NCI-H1436 treated with DMSO at 0.1 percent for 48 hours (cell line): ENCODE results near the gene PLCH2.

Source experiments
- DNase-seq: peaks from one replicate; lab custom pipeline; 2025; lab: John Stamatoyannopoulos, UW

The PLCH2 gene, protein sequence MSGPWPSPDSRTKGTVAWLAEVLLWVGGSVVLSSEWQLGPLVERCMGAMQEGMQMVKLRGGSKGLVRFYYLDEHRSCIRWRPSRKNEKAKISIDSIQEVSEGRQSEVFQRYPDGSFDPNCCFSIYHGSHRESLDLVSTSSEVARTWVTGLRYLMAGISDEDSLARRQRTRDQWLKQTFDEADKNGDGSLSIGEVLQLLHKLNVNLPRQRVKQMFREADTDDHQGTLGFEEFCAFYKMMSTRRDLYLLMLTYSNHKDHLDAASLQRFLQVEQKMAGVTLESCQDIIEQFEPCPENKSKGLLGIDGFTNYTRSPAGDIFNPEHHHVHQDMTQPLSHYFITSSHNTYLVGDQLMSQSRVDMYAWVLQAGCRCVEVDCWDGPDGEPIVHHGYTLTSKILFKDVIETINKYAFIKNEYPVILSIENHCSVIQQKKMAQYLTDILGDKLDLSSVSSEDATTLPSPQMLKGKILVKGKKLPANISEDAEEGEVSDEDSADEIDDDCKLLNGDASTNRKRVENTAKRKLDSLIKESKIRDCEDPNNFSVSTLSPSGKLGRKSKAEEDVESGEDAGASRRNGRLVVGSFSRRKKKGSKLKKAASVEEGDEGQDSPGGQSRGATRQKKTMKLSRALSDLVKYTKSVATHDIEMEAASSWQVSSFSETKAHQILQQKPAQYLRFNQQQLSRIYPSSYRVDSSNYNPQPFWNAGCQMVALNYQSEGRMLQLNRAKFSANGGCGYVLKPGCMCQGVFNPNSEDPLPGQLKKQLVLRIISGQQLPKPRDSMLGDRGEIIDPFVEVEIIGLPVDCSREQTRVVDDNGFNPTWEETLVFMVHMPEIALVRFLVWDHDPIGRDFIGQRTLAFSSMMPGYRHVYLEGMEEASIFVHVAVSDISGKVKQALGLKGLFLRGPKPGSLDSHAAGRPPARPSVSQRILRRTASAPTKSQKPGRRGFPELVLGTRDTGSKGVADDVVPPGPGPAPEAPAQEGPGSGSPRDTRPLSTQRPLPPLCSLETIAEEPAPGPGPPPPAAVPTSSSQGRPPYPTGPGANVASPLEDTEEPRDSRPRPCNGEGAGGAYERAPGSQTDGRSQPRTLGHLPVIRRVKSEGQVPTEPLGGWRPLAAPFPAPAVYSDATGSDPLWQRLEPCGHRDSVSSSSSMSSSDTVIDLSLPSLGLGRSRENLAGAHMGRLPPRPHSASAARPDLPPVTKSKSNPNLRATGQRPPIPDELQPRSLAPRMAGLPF (N-terminal part only)

DNA sequence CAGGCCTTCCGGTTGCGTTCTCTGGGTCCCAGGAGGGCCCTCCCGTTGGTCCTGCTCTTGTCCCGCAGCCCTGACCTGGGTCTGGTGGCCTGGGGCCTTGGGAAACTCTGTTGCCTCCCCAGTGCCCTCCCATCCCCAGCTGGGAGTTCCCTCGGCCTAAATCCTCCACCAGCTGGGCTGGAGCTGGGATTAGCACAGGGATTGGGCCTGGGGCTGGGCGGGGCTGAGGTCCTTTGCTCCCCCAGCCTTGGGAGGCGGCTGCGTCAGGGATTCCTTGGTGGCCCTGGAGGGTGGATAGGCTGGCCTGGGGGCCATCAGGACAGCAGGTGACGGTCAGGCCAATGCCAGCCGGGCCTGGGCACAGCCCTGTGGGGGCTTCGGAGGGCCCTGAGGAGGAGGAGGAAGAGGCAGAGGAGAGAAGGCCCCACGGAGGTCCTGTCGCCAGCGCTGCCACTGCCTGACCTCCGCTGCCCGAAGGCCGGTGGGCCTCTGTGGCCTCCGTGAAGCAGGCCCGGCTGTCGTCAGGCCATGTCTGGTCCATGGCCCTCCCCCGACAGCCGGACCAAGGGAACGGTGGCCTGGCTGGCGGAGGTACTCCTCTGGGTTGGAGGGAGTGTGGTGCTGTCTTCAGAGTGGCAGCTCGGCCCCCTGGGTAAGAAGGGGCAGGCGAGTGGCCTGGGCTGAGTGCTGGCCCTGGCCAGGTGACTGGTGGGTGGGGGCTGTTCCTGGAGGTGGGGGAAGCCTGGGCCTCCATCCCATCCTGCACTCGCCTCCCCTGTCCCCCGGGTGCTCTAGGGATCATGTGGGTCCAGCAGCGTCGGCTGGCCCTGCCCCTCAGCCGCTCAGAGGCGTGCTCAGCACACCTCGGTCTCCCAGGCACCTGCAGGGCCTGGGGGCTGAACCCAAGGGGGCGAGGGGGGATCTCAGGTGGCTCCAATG lies at the start of gene PLCH2:
Gene PLCH2 (plus strand): TSS at position 229 of the 939 bp plus-strand sequence. CDS start 300 bp downstream, at position 529.
- DNase-seq = no peak

DNA sequence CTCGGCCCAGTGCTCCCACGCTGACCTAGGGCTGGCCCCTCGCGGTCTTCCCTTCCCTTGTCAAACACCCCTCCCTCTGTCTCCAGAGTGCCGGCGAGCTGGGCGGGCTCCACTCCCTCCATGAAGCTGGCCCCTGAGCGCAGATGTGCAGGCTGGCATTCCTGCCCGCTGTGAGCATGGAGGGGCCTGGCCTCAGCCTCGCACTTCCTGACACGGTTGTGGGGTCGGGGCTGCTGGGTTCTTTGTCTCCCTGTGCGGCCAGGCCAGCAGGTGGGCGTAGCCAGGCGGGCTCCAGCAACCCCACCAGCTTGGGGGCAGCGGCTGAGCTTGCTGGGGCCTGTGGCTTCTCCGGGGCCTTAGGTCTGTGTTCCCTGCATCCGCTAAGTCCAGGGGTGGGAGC lies 49.5 kb upstream of the PLCH2 start:
- no peak for DNase-seq

DNA sequence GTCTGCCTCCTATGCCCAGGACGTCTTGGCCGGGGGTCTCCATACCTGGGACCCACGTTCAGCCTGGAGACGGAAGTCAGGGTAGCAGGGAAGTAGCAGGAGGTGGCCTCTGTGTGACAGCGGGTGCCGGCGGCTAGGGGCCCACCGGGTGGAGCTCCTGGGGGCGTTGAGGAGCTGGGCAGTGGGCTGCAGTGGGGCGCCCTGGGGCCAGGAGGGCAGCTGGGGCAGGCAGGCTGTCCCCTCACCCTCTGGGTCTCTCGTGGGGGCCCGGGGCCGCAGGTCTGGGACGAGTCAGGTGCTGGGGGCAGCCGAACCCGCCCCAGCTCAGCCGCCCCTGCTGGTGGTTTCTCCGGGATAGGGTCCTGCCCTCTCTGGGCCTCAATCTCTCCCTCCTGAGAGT lies 49.0 kb upstream of the PLCH2 start:
- no peak for DNase-seq

DNA sequence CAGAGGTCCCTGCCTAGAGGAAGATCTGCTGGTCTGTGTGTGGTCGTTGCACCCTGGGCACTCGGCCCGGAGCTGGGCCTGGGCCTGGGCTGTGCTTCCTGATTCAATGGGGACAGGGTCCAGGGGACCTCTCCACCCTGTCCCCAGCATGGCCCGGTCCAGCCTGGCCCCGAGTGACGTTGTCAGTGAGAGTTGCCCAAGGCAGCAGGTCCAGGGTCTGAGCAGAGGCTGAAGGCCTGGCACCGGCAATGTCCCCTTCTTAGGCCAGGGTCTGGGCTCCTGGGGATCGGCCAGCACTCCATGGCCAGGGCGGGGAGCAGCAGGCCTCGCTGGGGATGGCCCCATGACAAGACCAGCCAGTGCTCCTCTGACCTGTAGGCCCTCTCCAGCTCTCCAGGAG lies 48.1 kb upstream of the PLCH2 start:
- no peak for DNase-seq

DNA sequence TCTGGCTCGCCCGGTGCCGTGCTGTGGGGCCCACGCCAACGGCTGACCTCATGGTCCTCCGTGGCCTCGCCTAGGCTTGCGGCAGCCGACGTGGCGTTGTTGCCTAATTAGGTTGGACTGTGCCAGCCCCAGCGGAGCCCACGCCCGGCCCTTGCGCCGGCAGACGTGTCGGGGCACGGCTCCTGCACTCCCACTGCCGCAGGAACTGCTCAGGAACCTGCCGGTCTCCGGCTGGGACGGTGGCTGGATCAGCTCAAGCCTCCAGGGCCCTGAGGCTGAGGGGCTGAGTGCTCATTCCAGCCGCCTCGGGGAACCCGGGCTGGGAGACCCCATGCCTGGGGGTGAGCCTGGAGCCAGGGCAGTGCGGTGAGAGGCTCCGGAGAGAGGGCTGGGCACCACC lies 47.6 kb upstream of the PLCH2 start:
- no peak for DNase-seq

DNA sequence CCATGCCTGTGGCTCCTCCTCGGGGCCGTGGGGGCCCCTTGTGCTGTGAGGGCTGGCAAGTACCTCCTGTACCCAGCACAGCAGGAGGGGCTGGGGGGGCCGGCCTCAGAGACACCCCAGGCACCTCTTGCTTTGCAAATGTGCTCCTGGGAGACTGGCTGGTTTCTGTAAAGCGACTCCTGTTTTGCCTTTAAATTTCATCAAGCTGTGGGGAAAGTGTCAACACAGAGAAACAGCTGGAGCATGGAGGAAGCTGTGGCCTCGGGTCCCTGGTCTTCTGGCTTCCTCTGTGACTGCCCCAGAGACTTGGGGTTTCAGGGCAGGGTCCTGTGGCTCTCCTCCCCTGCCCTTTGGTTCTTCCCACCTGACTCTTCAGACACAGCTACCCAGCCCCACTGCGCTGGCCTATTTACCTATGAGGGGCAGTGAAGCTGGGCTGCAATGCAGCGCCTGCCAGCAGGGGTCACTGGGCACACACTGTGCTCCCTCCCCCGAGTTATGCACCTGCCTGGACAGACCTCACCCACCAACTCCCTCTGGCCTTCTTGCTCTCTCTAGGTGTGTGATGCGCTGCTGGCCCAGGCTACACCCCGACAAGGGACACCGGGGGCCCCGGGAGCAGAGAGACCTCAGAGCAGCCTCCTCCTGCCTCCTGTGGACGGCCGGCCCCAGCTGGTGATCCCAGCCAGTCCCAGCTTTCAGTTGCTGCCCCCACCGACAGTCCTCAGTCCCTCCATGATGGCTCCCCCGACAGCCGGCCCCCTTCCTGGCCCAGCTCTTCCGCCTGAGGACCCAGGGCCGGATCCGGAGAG lies 46.1 kb upstream of the PLCH2 start:
- DNase-seq = no peak

DNA sequence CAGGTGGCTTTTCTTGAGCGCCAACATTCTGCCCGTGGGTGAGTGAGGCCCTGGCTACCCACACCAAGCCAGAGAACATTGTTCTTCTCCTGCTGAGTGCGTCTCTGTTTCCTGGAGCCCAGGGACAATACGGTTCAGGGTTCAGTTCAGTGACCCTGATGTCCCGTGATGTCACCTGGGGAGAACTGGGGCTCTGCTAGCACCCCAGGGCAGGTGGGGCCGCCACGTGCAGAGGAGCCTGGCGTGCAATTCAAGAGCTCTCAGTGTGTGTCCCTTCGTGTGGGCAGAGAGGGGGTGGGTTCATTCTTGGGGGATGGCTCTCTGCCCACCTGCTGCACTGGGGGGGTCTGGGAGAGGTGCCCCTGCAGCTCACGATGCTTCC lies 45.5 kb upstream of the PLCH2 start:
- DNase-seq = no peak

DNA sequence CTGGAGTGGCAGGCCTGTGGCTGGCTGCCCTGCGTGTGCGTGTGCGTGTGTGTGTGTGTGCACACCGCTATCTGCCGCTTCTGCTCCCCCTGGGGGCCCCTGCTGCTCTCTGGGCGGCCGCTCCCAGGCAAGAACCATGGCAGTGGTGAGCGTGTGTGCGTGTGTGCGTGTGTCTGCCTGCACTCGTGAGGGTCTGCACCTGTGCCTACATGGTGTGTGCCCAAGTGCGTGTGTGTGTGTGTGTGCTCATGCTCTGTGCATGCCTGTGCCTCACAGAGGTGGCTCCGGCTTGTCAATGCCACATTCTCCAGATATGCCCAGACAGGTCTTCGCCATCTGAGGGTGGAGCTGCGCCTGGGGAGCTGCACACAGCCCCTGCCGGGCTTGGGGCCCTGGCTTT lies 45.0 kb upstream of the PLCH2 start:
- no peak for DNase-seq

DNA sequence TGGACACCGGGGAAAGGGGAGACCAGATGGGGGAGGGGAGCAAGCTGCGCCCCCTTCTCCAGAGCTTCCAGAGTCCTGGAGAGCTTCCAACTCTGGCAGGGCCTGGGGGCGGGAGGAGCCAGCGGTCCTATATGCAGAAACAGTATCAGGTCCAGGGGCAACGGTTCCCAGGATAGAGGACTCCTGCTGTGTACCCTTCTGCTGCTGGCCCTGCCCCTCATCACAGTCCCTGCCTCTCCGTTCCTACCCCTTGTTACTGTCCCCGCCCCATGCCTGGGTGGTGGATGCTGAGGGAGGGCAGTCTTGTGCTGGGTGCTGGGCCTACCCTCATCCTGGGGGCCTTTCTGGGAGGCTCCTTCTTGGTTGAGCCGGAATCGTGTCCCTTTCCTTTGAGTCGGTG lies 44.6 kb upstream of the PLCH2 start:
- DNase-seq = no peak

DNA sequence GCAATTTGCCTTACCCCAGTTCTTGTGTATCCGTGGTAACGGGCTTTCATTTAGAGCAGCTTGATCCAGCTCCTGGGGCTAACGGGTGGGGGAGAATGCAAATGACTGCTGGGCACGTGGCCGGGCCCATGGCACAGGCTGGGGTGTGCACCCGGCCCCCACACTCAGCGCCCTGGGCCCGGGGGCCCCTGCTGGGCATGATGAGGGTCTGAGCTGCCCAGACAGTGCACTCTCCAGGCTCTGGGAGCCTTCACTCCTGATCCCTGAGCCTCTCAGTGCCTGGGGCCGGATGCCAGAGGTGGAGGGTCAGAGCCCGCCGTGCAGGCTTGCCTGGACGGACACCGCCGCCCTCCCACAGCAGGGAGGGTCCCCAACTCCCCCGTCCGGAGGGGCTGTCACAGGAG lies 43.6 kb upstream of the PLCH2 start:
- no peak for DNase-seq

DNA sequence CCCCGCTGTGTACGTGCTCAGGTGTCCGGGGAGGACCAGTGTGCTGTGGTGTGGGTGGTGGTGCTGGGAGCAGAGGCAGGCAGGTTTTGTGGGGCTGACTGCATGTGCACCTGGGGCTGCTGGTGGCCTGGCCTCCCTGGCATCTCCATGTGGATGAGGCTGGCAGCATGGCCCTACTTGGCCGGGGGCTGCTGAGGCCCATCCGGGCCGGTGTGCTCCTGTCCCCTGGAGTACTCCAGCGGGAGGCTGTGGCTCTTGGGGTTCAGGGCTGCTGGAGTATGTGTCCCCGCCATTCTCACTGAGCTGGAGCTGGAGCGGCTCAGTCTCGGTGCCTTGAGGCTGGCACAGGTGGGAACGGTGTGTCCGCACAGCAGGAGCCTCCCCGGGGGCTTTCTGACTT lies 42.9 kb upstream of the PLCH2 start:
- DNase-seq = no peak

DNA sequence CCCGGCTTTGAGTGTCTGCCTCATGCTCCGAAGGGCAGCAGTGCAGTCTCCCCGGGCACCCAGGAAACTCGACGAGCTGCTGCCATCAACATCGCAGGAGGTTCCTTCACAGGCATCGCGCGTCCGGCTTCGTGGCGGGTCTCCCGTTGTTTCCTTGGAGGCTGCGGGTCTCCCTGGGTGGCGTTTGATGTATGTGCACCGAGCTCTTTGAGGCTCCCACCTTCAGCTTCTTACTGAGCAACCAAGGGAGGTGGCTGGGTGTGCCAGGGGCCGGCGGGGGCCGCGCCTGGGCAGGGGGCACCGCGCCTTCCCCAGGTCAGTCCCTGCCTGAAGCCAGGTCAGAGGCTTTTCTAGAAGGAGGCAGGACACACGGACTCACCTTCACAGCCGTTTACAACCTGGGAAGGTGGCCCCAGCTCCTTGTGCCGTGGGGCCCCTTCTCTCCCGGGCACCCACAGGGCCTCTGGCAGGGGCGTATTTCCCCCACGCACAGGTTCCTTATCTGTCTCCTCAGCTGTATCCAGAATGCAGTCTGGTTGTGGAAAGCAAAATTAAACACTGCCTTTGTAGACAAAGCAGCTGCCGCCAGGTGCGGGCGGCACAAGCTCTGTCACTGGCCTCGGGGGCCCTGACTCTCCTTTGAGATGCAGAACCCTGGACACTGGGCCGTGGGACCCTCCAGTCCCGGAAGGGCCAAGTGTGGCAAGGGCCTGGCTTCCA lies 42.0 kb upstream of the PLCH2 start:
- DNase-seq = no peak

DNA sequence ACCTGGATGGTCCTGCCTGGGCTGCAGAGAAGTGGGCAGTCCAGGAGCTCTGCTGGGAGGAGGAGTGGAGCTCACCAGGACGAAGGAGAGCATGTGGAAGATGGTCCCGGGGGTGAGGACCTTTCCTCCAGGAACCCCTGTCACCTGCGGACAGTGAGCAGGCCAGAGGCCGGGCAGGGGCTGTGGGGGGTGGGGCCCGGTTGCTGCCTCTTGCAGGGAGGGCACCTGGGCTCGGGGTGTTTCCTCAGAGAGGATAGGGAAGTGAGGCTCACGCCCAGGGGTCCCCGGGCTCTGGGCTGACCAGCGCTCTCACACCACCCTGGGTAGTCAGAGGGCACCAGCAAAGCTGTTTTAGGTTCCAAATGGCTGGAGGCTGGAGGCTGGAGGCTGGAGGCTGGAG lies 41.0 kb upstream of the PLCH2 start:
- DNase-seq = no peak

DNA sequence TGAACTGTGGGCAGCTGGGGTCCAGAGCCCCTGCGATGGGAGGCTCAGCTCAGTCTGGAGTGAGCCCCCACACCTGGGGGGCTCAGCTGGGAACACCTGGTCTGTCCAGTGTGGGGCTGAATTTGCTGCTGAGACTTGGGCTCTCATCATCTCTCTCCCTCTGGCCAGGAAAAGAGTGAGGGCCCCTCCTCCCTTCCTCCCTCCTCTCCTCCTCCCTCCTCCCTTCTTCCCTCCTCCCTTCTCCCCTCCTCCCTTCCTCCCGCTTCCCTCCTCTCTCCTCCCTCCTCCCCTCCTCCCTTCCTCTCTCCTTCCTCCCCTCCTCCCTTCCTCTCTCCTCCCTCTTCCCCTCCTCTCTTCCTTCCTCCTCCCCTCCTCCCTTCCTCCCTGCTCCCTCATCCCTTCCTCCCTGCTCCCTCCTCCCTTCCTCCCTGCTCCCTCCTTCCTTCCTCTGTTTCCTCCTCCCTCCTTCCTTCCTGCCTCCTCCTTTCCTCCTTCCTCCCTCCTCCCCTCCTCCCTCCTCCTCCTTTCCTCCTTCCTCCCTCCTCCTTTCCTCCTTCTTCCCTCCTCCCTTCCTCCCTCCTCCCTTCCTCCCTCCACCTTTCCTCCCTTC lies 40.2 kb upstream of the PLCH2 start:
- no peak for DNase-seq

DNA sequence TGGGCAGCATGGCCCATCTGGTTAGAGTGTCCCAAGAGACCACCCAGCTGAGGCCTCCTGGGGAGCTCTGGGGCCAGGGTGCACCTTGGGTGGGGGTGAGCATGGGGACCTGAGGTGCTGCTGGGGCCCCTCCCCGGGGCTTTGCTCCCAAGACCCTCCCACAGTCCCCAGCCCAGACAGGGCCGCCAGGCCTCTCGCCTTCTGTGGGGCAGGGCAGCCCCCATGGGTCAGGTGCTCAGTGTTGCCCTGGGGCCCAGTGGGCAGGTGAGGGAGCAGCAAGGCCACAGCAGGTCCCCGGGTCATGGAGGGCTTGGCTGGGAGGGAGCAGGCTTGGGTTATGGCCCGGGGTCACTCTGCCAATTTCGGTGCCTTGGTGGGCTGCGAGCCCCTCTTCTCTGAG lies 39.2 kb upstream of the PLCH2 start:
- no peak for DNase-seq

DNA sequence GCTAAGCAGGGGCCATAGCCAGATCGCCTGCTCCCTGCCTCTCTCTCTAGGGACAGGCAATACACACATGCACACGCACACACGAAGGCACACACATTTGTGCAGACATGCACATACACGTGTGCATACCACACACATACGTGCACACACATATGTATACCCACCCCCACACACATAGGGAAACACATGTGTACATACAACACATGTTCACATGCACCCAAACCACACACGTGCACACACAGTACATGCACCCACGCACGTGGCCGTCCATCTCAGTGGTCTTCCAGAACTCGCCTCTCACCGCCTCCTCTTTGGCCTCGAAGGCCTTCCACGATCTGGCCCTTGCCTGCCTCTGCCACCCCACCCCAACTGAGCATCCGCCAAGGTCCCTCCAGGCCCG lies 38.5 kb upstream of the PLCH2 start:
- no peak for DNase-seq

DNA sequence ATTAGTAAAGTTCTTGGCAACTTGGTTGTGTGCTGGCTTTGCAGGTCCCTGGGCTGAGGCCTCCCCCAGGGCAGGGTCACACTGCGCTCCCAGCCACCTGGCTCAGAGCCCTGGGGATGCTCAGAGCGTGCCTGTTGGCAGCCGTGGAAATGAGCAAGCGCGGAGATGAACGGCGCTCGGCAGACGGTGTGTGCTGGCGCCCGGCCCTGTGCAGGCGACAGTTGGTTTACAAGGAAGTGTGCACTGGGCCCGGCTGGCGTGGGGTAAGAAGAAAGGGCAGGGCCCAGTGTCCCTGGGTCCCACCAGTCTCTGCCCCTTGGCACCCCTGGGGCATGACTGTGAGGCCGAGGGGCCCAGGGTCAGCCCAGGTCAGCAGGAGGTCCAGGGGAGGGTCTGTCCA lies 38.1 kb upstream of the PLCH2 start:
- no peak for DNase-seq

DNA sequence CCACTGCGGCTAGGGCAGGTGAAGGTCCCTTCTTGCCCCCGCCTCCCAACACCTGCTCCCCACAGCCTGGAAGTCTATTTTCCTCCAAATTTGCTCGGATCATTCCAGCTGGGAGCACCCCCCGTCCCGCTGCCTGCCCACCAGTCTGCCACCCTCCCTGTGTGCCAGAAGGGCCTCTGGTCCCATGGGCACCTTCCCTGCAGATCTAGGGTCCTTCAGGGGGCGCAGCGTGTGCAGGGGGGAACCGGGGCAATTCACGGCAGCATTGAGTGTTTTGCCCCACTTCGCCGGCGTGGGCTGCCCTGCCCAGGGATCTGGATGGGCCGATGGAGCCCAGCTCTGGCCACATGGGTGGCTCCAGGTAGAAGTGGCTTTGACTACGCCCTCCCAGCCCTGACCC lies 37.4 kb upstream of the PLCH2 start:
- no peak for DNase-seq

DNA sequence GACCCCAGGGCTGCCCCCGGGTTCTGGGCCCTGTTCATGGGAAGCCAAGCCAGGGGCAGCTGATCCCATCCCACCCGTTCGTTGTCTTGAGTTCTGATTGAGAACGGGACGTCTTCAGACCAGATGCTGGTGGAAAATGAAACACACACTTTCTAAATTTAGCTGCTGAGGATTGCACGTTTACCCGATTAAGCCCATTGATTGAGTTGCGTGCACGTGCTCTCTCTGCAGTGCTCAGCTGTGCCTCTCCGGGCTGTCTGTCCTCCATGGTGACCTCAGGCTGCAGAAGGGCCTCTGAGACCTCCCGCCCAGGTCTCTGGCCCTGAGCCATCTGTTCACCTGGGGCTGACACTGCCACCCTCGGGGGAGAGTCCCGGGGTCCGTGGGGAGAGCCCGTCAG lies 36.7 kb upstream of the PLCH2 start:
- no peak for DNase-seq
